GM12878 (cell line): ENCODE results near the gene PRDM15. TPM values are rescaled to one million over a fixed set of nuclear protein-coding genes. Genes with fewer than 3 reads are reported as not detected.

Experiments
- ATAC-seq: fragments of 200-7000 bp; cut with Tn5 transposase; 3 replicates; pipeline ENCODE4 v1.9.1; 2020; ENCODE audit warnings: mild to moderate bottlenecking, moderate library complexity
- BruUV-seq: library from RNA; stranded (reverse); fragments of 400-500 nt; replicated peaks from 2 replicates; lab custom pipeline; 2021; lab: Mats Ljungman, UMichigan
- CTCF ChIA-PET: fragments of 300-600 bp; sonication (Branson Sonifier 250); formaldehyde crosslinking; extraction: SDS; loops from one replicate; lab custom pipeline; 2021; ENCODE audit warnings: inconsistent platforms; lab: Yijun Ruan, JAX
- POLR2A ChIA-PET: fragments of 350-600 bp; formaldehyde crosslinking; extraction: SDS; loops from one replicate; lab custom pipeline; 2021; ENCODE audit warnings: inconsistent platforms; lab: Charles Lee
- RAD21 ChIA-PET: fragments of 300-600 bp; sonication (Branson Sonifier 250); formaldehyde crosslinking; loops from one replicate; lab custom pipeline; 2023; ENCODE audit warnings: antibody characterized with exemption; ENCODE audit not compliant: unreplicated experiment; lab: Charles Lee
- SMC1A ChIA-PET: fragments of 300-600 bp; sonication (Branson Sonifier 250); formaldehyde crosslinking; loops from one replicate; lab custom pipeline; 2023; ENCODE audit not compliant: unreplicated experiment, uncharacterized antibody; lab: Charles Lee
- DNase-seq: peaks from one replicate; pipeline ENCODE4 v3.0.0-alpha.2; 2011; ENCODE audit warnings: low read depth, low spot score
- FAIRE-seq: peaks from 3 replicates; lab custom pipeline; 2011; peaks lifted over from hg19 to GRCh38; lab: Jason Lieb, UNC
- H2AFZ ChIP-seq: 2 replicates; pipeline ENCODE4 v1.6.0; 2011; ENCODE audit warnings: low read depth, low read length, control low read depth; ENCODE audit not compliant: control insufficient read depth
- H3K27ac ChIP-seq: 2 replicates; pipeline ENCODE4 v1.5.1; 2011; ENCODE audit warnings: control low read depth; ENCODE audit not compliant: control insufficient read depth, insufficient read depth
- H3K27me3 ChIP-seq, 2 experiments: replicated peaks in 1 of 2; 2 replicates each; pipeline versions ENCODE4 v1.6.0 to v1.6.1; 2011; ENCODE audit warnings: low read length in 1 of 2; ENCODE audit not compliant: control insufficient read depth in 2 of 2, insufficient read depth in 2 of 2
- H3K36me3 ChIP-seq, 2 experiments: 2 replicates each; pipeline ENCODE4 v1.5.1; 2011; ENCODE audit warnings: low read length in 1 of 2; ENCODE audit not compliant: control insufficient read depth in 2 of 2, insufficient read depth in 2 of 2
- H3K4me1 ChIP-seq: 2 replicates; pipeline ENCODE4 v1.6.1; 2011; ENCODE audit warnings: mild to moderate bottlenecking, low read length, moderate library complexity, mixed read lengths; ENCODE audit not compliant: control insufficient read depth, insufficient read depth
- H3K4me2 ChIP-seq: 2 replicates; pipeline ENCODE4 v1.6.0; 2011; ENCODE audit warnings: control low read depth; ENCODE audit not compliant: control insufficient read depth, insufficient read depth
- H3K4me3 ChIP-seq: fragments of 200-600 bp; sonication (generic); 2 replicates; pipeline ENCODE4 v1.5.1; 2016
- H3K79me2 ChIP-seq: 2 replicates; pipeline ENCODE4 v1.6.0; 2011; ENCODE audit warnings: low read length; ENCODE audit not compliant: control insufficient read depth, insufficient read depth
- H3K9ac ChIP-seq: 2 replicates; pipeline ENCODE4 v1.8.0; 2011; ENCODE audit warnings: low read length, control low read depth, mixed read lengths; ENCODE audit not compliant: control insufficient read depth, insufficient read depth
- H3K9me3 ChIP-seq: replicated peaks from 3 replicates; pipeline ENCODE4 v1.5.1; 2011; ENCODE audit warnings: mild to moderate bottlenecking, low read length; ENCODE audit not compliant: control insufficient read depth, insufficient read depth
- H4K20me1 ChIP-seq: 2 replicates; pipeline ENCODE4 v1.6.0; 2011; ENCODE audit not compliant: control insufficient read depth, insufficient read depth
- NBN ChIP-seq: fragments of 450-650 bp; IDR thresholded peaks from 2 replicates; pipeline ENCODE4 v1.6.1; 2016
- NRF1 ChIP-seq: conservative IDR thresholded peaks from 2 replicates; pipeline ENCODE4 v1.6.1; 2011; ENCODE audit warnings: mild to moderate bottlenecking, low read depth, low read length, improper control_type of control experiment
- RAD21 ChIP-seq: IDR thresholded peaks from 2 replicates; pipeline ENCODE4 v1.6.1; 2011; ENCODE audit warnings: mild to moderate bottlenecking, low read depth, low read length, moderate library complexity; ENCODE audit not compliant: insufficient read depth
- SMAD5 ChIP-seq: IDR thresholded peaks from 2 replicates; pipeline ENCODE4 v1.6.1; 2016; ENCODE audit warnings: antibody characterized with exemption, low read depth
- SREBF2 ChIP-seq: IDR thresholded peaks from 2 replicates; pipeline ENCODE4 v1.6.1; 2012; ENCODE audit warnings: mild to moderate bottlenecking, low read length
- ZNF217 ChIP-seq: fragments of 450-650 bp; IDR thresholded peaks from 2 replicates; pipeline ENCODE4 v1.6.1; 2017; ENCODE audit warnings: antibody characterized with exemption, mild to moderate bottlenecking
- WGBS: methylation state at CpG from one replicate; pipeline ENCODE4 v1.1.6; 2016; ENCODE audit warnings: low lambda C conversion rate; ENCODE audit not compliant: insufficient replicate concordance, insufficient coverage; ENCODE audit errors: missing lambda C conversion rate; 5-methylcytosine and 5-hydroxymethylcytosine counted together
- in situ Hi-C: fragments of 300-500 bp; cut with MboI; formaldehyde crosslinking; loops from 9 replicates; pipeline ENCODE4 v1.14.3; 2018; ENCODE audit warnings: mixed read lengths
- intact Hi-C: fragments of 100-400 bp; cut with micrococcal nuclease; formaldehyde crosslinking; loops from one replicate; pipeline ENCODE4 v1.14.2; 2022; ENCODE audit not compliant: unreplicated experiment
- polyA plus RNA-seq, 11 experiments: library from polyadenylated mRNA; depleted of rRNA in 4 of 11; unstranded in 6 of 11; stranded (reverse) in 5 of 11; fragments of >200 nt; fragmentation: Nextera tagmentation in 4 of 11; fragmentation: Illumina TruSeq in 1 of 11; extraction: Ambion mirVana in 4 of 11; extraction: Trizol in 1 of 11; gene quantifications; 1 replicate in 1 of 11; 2 replicates in 10 of 11; pipeline versions ENCODE4 v1.2.1 to v1.2.3, GENCODE V29; 2011 to 2016; ENCODE audit warnings: inconsistent platforms in 2 of 11, missing spikeins in 2 of 11, low read depth in 1 of 11
- total RNA-seq, 4 experiments: library from RNA; depleted of rRNA in 3 of 4; stranded (reverse); fragments of >200 nt in 3 of 4; fragmentation: Illumina TruSeq in 1 of 4; extraction: Trizol in 1 of 4; gene quantifications; 2 replicates each; pipeline versions ENCODE4 v1.2.1 to v1.2.3, GENCODE V29; 2013 to 2021

The PRDM15 gene
- total and polyA plus RNA-seq, 10 of the 15 experiments (the other 5 are each of a cell fraction or from before 2014, with no cell fraction given): 2.2 to 16.0 (median 8.6) TPM

DNA sequence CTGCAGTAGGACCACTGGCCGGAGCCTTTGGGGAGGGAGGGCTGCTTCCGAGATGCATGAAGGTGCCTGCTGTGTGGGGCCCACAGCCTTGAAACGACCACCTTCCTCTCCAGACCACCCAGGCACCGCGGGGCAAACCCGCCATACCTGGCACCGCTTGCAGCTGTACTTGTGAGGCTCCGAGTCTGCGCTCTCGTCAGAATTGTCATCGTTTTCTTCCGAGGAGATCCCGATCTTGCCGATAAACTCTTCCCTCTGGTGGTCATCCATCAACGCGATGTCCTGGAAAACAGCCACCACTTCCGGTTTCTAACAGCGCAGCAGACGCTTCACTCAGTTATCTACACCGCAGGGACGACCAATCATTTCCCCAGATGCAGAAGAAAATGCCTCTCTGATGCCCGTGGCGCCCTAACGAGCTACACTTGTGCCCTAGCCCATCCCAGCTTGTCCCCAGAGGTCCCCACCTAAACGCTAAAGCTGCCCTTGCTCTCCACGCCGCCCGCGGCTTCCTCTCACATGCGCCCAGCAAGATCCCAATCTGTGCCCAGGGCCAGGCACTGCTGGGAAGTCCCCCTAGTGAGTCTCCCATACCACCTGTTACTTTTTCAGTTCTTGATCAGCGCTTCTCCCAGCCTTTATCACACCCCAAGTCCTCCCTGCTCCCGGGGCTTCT is 57.2 kb downstream of the PRDM15 start:
- no peak for FAIRE-seq
- no peak for DNase-seq
- SMC1A ChIA-PET: no interaction called here
- no peak for ATAC-seq
- in situ Hi-C loops (loop anchor here (5.0 kb wide), 1 partner anchor 290 kb away; no protein-coding TSS in a partner anchor), intact Hi-C loops (no loop called here)
- Histone ChIP-seq H3K27me3 (no peaks in the 10 kb centered on the region), H4K20me1 (no peaks in the 10 kb centered on the region), H3K4me1 (peaks cover 2% of the 10 kb centered on the region; the same call in 1 of the 2 replicates), H3K36me3 (peaks cover 13 to 19% of the 10 kb centered on the region in 2 experiments; a peak in 3 of 4 replicates), H3K27ac (no peak overlapping the region), H2AFZ (no peak overlapping the region), H3K79me2 (no peaks in the 10 kb centered on the region), H3K9ac (no peak overlapping the region), H3K9me3 (no peaks in the 10 kb centered on the region), H3K4me2 (no peak overlapping the region), H3K4me3 (no peak overlapping the region)
- RAD21 ChIA-PET: no interaction called here
- 93% methylated on average over 32 of the region's 32 CpGs for WGBS
- no TSS peak for BruUV-seq
- POLR2A ChIA-PET: no interaction called here
- CTCF ChIA-PET: no interaction called here
- no peak for TF ChIP-seq SMAD5

GRCh38 chr21:41821081-41821755 is 57.9 kb downstream of the PRDM15 start:
- ChIA-PET POLR2A (no interaction called here), RAD21 (no interaction called here), CTCF (no interaction called here), SMC1A (no interaction called here)
- BruUV-seq: no TSS peak
- no peak for ATAC-seq
- WGBS: 85% methylated on average over 20 of the region's 21 CpGs
- Histone ChIP-seq H3K36me3 (peaks cover 12 to 21% of the 10 kb centered on the region in 2 experiments; a peak in 3 of 4 replicates), H4K20me1 (no peaks in the 10 kb centered on the region), H3K4me2 (no peak overlapping the region), H3K27ac (no peak overlapping the region), H3K4me3 (no peak overlapping the region), H3K27me3 (no peaks in the 10 kb centered on the region), H3K9me3 (no peaks in the 10 kb centered on the region), H3K4me1 (peaks cover 5% of the 10 kb centered on the region; the same call in 1 of the 2 replicates), H3K79me2 (no peaks in the 10 kb centered on the region), H2AFZ (no peak overlapping the region), H3K9ac (no peak overlapping the region)
- intact Hi-C loops (no loop called here), in situ Hi-C loops (loop anchor here (5.0 kb wide), 1 partner anchor 291 kb away; no protein-coding TSS in a partner anchor)
- no peak for FAIRE-seq
- DNase-seq: no peak
- TF ChIP-seq ZNF217 (no peak), NBN (no peak), NRF1 (no peak), SREBF2 (no peak), RAD21 (no peak)
